Loucy (cell line): ENCODE data around the gene AMOTL2.

Experiments
- EZH2phosphoT487 ChIP-seq: fragments of 200-600 bp; IDR thresholded peaks from 2 replicates; pipeline ENCODE4 v1.6.1; 2018; ENCODE audit warnings: antibody characterized with exemption, mild to moderate bottlenecking, moderate library complexity, borderline replicate concordance
- TF ChIP-seq, protein P1 (sequence below): fragments of 200-600 bp; sonication (generic); conservative IDR thresholded peaks from 2 replicates; pipeline ENCODE4 v1.5.1; 2014; ENCODE audit warnings: mild to moderate bottlenecking, antibody characterized with exemption, low read length

DNA sequence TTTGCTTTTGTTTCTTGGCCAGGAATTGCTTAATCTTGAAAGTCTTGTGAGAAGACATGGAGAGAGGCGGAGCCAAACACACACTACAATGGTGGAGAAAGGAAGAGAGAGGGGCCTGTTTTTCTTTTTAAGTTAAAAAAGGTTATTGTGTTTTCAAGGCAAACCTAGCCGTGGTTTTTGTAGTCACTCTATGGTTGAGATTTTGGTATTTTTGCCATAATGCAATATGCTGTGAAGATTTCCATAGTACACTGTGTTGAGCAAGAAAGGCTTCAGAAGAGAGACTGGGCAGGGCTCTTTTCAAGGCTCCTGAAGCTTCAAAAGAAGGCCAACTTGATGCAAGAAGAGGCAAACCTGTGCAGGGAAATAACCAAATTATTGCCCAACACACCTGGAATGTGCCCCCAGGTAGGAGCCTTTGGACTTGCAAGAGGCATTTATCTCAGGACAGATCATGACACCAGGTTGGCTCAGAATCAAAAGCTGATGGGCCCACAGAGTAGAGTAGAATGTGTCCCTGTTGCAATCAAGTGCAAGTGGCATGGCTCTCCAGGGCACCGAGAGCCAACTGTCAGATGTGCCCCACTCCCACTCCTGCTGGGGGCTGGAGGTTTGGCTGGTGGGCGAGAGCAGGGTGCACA, 22.1 kb downstream of the AMOTL2 start:
- TF ChIP-seq, protein P1, sequence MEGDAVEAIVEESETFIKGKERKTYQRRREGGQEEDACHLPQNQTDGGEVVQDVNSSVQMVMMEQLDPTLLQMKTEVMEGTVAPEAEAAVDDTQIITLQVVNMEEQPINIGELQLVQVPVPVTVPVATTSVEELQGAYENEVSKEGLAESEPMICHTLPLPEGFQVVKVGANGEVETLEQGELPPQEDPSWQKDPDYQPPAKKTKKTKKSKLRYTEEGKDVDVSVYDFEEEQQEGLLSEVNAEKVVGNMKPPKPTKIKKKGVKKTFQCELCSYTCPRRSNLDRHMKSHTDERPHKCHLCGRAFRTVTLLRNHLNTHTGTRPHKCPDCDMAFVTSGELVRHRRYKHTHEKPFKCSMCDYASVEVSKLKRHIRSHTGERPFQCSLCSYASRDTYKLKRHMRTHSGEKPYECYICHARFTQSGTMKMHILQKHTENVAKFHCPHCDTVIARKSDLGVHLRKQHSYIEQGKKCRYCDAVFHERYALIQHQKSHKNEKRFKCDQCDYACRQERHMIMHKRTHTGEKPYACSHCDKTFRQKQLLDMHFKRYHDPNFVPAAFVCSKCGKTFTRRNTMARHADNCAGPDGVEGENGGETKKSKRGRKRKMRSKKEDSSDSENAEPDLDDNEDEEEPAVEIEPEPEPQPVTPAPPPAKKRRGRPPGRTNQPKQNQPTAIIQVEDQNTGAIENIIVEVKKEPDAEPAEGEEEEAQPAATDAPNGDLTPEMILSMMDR: no peak
- TF ChIP-seq EZH2phosphoT487: no peak
